HTR-8/SVneo (cell line): ENCODE measurements around the gene CLK3.
"Not testable (repeated sequence)": the region's sequence is repeated elsewhere in the genome, so short reads cannot be mapped to it uniquely, and the experiment has no call there.

ENCODE experiments used
- DNase-seq: peaks from one replicate; pipeline ENCODE4 v3.0.0; 2011; ENCODE audit warnings: low spot score, mixed read lengths; ENCODE audit not compliant: insufficient read length
- FAIRE-seq: peaks from 2 replicates; lab custom pipeline; 2011; peaks lifted over from hg19 to GRCh38; lab: Jason Lieb, UNC

Gene CLK3

GRCh38 chr15:74615508-74616365 lies at the start of gene CLK3:
Gene CLK3 (plus strand): TSS chr15:74615836. CDS start chr15:74619197, 3,361 bp downstream.
- peak; percentile 92 for FAIRE-seq
- peak; percentile 93 for DNase-seq

- FAIRE-seq, result no peak
- DNase-seq, result no peak
Observed at GRCh38 chr15:74568594-74568993, 47.0 kb upstream of the CLK3 start.

- no peak for DNase-seq
- FAIRE-seq, result no peak
Observed at GRCh38 chr15:74569731-74570070, 45.9 kb upstream of the CLK3 start.

GRCh38 chr15:74571191-74571590 lies 44.4 kb upstream of the CLK3 start:
- DNase-seq (no peak), FAIRE-seq (no peak)

- DNase-seq, result no peak
- no peak for FAIRE-seq
Observed at GRCh38 chr15:74573987-74574386, 41.6 kb upstream of the CLK3 start.

- no peak for FAIRE-seq
- no peak for DNase-seq
Observed at GRCh38 chr15:74578496-74578994, 37.1 kb upstream of the CLK3 start.

- no peak for FAIRE-seq
- no peak for DNase-seq
Observed at GRCh38 chr15:74579001-74579400, 36.6 kb upstream of the CLK3 start.

GRCh38 chr15:74580538-74581350 lies 34.9 kb upstream of the CLK3 start:
- DNase-seq (no peak), FAIRE-seq (no peak)

GRCh38 chr15:74584204-74584603 lies 31.4 kb upstream of the CLK3 start:
- DNase-seq (no peak), FAIRE-seq (no peak)

GRCh38 chr15:74584779-74585178 lies 30.9 kb upstream of the CLK3 start:
- DNase-seq (no peak), FAIRE-seq (no peak)

- DNase-seq (no peak), FAIRE-seq (no peak)
Observed at GRCh38 chr15:74585191-74585590, 30.4 kb upstream of the CLK3 start.

- FAIRE-seq, result no peak
- no peak for DNase-seq
Observed at GRCh38 chr15:74585857-74586256, 29.8 kb upstream of the CLK3 start.

- FAIRE-seq, result no peak
- no peak for DNase-seq
Observed at GRCh38 chr15:74589826-74590225, 25.8 kb upstream of the CLK3 start.

GRCh38 chr15:74592222-74592621 lies 23.4 kb upstream of the CLK3 start:
- no peak for FAIRE-seq
- DNase-seq, result no peak

GRCh38 chr15:74593122-74593521 lies 22.5 kb upstream of the CLK3 start:
- DNase-seq (no peak), FAIRE-seq (no peak)

- DNase-seq (no peak), FAIRE-seq (no peak)
Observed at GRCh38 chr15:74594455-74594854, 21.2 kb upstream of the CLK3 start.

GRCh38 chr15:74595271-74595670 lies 20.4 kb upstream of the CLK3 start:
- DNase-seq, result no peak
- FAIRE-seq, result no peak

- not testable (repeated sequence) for DNase-seq, FAIRE-seq
Observed at GRCh38 chr15:74596736-74597135, 18.9 kb upstream of the CLK3 start.

GRCh38 chr15:74597146-74597705 lies 18.4 kb upstream of the CLK3 start:
- DNase-seq, FAIRE-seq: not testable (repeated sequence)

GRCh38 chr15:74598126-74598842 lies 17.4 kb upstream of the CLK3 start:
- FAIRE-seq (no peak), DNase-seq (peak; percentile 61)
